ENCODE data around the gene EFL1.

Gene EFL1

DNA sequence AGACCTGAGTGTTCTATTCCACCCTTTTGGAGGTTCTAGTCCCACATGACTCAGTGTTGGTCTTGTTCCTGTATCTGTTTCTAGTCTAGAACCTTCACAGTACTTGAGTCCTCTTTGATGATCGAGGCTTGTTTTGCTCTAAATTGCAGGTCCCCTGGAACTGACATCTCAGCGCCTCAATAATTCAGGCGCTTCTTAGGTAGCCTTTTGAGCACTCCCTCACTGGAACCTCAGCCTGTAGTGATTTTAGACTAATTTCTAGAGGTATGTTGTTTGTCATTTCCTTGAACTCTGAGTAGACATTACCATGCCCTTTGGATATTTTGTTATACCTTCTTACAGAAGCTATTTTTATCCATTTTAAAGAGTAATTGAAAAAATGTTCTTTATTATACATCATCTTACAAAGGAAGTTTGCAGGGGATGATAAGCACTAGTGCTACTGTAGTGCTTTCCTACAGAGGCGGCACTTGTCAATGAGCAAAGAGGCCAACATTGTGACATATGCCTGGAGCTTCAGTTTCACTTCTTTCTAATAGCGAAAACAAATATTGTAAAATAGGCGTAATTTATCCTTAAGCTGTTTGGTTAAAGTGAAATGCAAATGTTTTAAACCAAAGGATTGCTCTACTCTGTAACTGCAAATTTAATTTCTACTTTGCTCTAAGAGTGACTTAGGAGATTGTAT lies 75.7 kb downstream of the EFL1 start:
- H3K9me2 ChIP-seq (ENCODE audit: low read depth, low read length): no peaks in the 10 kb centered on the region
- no peaks in the 10 kb centered on the region for H3K36me3 ChIP-seq (ENCODE audit: insufficient read depth, low read length)
- no peak overlapping the region for H3K4me2 ChIP-seq (ENCODE audit: low read length)
- no peaks in the 10 kb centered on the region for H3F3A ChIP-seq (ENCODE audit: insufficient read depth, low read length)
- no peak overlapping the region for H3K27ac ChIP-seq (ENCODE audit: low read depth, low read length, poor library complexity, severe bottlenecking)
- H3K4me1 ChIP-seq (ENCODE audit: insufficient read depth, low read length, severe bottlenecking): no peaks in the 10 kb centered on the region
- H2AFZ ChIP-seq (ENCODE audit: low read length): no peak overlapping the region
- H3K79me2 ChIP-seq (ENCODE audit: insufficient read depth, low read length): no peaks in the 10 kb centered on the region
- no peak for TF ChIP-seq EZH2 (IDR thresholded peaks at IDR 0.05; ENCODE audit: borderline replicate concordance, low read length)
- no peak for TF ChIP-seq CTCF (IDR thresholded peaks at IDR 0.05; ENCODE audit: low read length)
- H4K20me1 ChIP-seq (ENCODE audit: insufficient read depth, low read length): no peaks in the 10 kb centered on the region
- H3K9me3 ChIP-seq (ENCODE audit: low read length): no peaks in the 10 kb centered on the region
- H3K4me3 ChIP-seq (ENCODE audit: low read depth, low read length, poor library complexity, severe bottlenecking): no peak overlapping the region
- H3K27me3 ChIP-seq (ENCODE audit: insufficient read depth, low read length): no peaks in the 10 kb centered on the region
- H3K9ac ChIP-seq (ENCODE audit: low read length): no peak overlapping the region

DNA sequence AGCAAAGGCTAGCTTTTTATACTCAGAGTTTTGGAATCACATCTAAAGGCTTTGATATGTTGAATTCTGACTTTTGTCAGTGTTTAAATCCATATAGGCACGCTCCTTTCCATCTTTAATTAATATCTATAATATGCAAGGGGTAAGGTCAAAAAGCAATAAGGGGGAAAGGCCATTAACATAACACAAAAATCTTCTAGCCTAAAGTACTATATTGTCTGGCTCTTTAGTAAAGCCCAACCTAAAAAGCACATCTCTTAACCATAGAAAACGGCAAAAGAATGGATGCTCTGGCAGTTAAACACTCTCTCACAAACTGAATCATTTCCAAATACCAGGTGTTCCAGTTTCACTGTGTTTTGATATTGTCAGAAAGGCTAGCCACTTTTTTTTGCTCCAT lies 76.4 kb downstream of the EFL1 start:
- no peaks in the 10 kb centered on the region for H3K4me1 ChIP-seq (ENCODE audit: insufficient read depth, low read length, severe bottlenecking)
- no peaks in the 10 kb centered on the region for H4K20me1 ChIP-seq (ENCODE audit: insufficient read depth, low read length)
- no peak overlapping the region for H3K4me3 ChIP-seq (ENCODE audit: low read depth, low read length, poor library complexity, severe bottlenecking)
- H3K36me3 ChIP-seq (ENCODE audit: insufficient read depth, low read length): no peaks in the 10 kb centered on the region
- no peaks in the 10 kb centered on the region for H3K79me2 ChIP-seq (ENCODE audit: insufficient read depth, low read length)
- no peak overlapping the region for H2AFZ ChIP-seq (ENCODE audit: low read length)
- no peak for TF ChIP-seq CTCF (IDR thresholded peaks at IDR 0.05; ENCODE audit: low read length)
- no peak for TF ChIP-seq EZH2 (IDR thresholded peaks at IDR 0.05; ENCODE audit: borderline replicate concordance, low read length)
- H3K9me3 ChIP-seq (ENCODE audit: low read length): no peaks in the 10 kb centered on the region
- no peak overlapping the region for H3K9ac ChIP-seq (ENCODE audit: low read length)
- H3K4me2 ChIP-seq (ENCODE audit: low read length): no peak overlapping the region
- no peaks in the 10 kb centered on the region for H3K9me2 ChIP-seq (ENCODE audit: low read depth, low read length)
- no peaks in the 10 kb centered on the region for H3K27me3 ChIP-seq (ENCODE audit: insufficient read depth, low read length)
- H3K27ac ChIP-seq (ENCODE audit: low read depth, low read length, poor library complexity, severe bottlenecking): no peak overlapping the region
- no peaks in the 10 kb centered on the region for H3F3A ChIP-seq (ENCODE audit: insufficient read depth, low read length)

- Histone ChIP-seq H3K4me3 (ENCODE audit: low read depth, low read length, poor library complexity, severe bottlenecking) (no peak overlapping the region), H3K4me1 (ENCODE audit: insufficient read depth, low read length, severe bottlenecking) (no peaks in the 10 kb centered on the region), H3K4me2 (ENCODE audit: low read length) (no peak overlapping the region), H4K20me1 (ENCODE audit: insufficient read depth, low read length) (no peaks in the 10 kb centered on the region), H3F3A (ENCODE audit: insufficient read depth, low read length) (no peaks in the 10 kb centered on the region), H3K27ac (ENCODE audit: low read depth, low read length, poor library complexity, severe bottlenecking) (no peak overlapping the region), H3K9ac (ENCODE audit: low read length) (no peak overlapping the region), H3K79me2 (ENCODE audit: insufficient read depth, low read length) (no peaks in the 10 kb centered on the region), H3K36me3 (ENCODE audit: insufficient read depth, low read length) (no peaks in the 10 kb centered on the region), H3K27me3 (ENCODE audit: insufficient read depth, low read length) (no peaks in the 10 kb centered on the region), H3K9me3 (ENCODE audit: low read length) (no peaks in the 10 kb centered on the region), H3K9me2 (ENCODE audit: low read depth, low read length) (no peaks in the 10 kb centered on the region), H2AFZ (ENCODE audit: low read length) (no peak overlapping the region)
- TF ChIP-seq CTCF (IDR thresholded peaks at IDR 0.05; ENCODE audit: low read length) (no peak), EZH2 (IDR thresholded peaks at IDR 0.05; ENCODE audit: borderline replicate concordance, low read length) (no peak)
Observed at GRCh38 chr15:82184776-82185175, 77.8 kb downstream of the EFL1 start.

Data from OCI-LY1 (cell line).